ENCODE results near the gene VPS13C.

DNA sequence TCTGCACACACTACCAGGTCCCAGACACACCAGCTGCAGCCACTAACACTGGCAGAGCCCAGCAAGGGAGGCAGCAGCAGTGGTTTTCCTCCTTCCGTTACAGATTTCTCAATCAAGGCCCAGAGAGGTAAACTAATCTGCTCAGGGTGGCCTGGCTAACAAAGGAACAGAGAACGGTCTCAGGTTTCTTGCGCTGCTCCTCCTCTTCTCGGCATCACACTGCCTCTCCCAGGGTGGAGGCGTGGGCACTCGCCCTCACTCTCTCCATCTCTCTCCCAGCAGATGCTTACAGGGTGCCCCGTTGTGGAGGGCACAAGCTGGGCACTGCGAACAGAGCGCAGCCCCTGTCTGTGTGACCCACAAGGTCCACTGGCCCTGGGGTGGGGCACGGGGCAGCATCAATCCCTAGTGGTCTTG, 228.7 kb downstream of the VPS13C start:
- TF ChIP-seq, protein P1, sequence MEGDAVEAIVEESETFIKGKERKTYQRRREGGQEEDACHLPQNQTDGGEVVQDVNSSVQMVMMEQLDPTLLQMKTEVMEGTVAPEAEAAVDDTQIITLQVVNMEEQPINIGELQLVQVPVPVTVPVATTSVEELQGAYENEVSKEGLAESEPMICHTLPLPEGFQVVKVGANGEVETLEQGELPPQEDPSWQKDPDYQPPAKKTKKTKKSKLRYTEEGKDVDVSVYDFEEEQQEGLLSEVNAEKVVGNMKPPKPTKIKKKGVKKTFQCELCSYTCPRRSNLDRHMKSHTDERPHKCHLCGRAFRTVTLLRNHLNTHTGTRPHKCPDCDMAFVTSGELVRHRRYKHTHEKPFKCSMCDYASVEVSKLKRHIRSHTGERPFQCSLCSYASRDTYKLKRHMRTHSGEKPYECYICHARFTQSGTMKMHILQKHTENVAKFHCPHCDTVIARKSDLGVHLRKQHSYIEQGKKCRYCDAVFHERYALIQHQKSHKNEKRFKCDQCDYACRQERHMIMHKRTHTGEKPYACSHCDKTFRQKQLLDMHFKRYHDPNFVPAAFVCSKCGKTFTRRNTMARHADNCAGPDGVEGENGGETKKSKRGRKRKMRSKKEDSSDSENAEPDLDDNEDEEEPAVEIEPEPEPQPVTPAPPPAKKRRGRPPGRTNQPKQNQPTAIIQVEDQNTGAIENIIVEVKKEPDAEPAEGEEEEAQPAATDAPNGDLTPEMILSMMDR (IDR thresholded peaks at IDR 0.05) = no peak
- TF ChIP-seq IRF1 (CRISPR knock-in tag; IDR thresholded peaks at IDR 0.05) (no peak), JUN (CRISPR knock-in tag; IDR thresholded peaks at IDR 0.05) (no peak), ZNF317 (CRISPR knock-in tag; IDR thresholded peaks at IDR 0.05; ENCODE audit: borderline replicate concordance, low read depth) (no peak), KAT7 (CRISPR knock-in tag; IDR thresholded peaks at IDR 0.05; ENCODE audit: borderline replicate concordance) (no peak), ZNF423 (CRISPR knock-in tag; IDR thresholded peaks at IDR 0.05) (no peak), TP53 (CRISPR knock-in tag; IDR thresholded peaks at IDR 0.05) (no peak), PRDM15 (CRISPR knock-in tag; IDR thresholded peaks at IDR 0.05) (no peak)

All from WTC11 (cell line).